Fibroblast of lung (primary cell): ENCODE data around the gene CACNA1A.

Source experiments
- EZH2 ChIP-seq: IDR thresholded peaks from 2 replicates; pipeline ENCODE4 v1.5.1; 2012; ENCODE audit warnings: low read length, control low read depth, mild to moderate bottlenecking; ENCODE audit errors: missing control alignments
- TF ChIP-seq, protein P1 (sequence below), 2 donors: IDR thresholded peaks in 1 of 2; conservative IDR thresholded peaks in 1 of 2; 1 replicate in 1 of 2; 2 replicates in 1 of 2; pipeline ENCODE4 v1.5.1; 2011 to 2012; ENCODE audit warnings: low read length in 2 of 2, control low read depth in 1 of 2, inconsistent platforms in 1 of 2, low read depth in 1 of 2, mild to moderate bottlenecking in 1 of 2

DNA sequence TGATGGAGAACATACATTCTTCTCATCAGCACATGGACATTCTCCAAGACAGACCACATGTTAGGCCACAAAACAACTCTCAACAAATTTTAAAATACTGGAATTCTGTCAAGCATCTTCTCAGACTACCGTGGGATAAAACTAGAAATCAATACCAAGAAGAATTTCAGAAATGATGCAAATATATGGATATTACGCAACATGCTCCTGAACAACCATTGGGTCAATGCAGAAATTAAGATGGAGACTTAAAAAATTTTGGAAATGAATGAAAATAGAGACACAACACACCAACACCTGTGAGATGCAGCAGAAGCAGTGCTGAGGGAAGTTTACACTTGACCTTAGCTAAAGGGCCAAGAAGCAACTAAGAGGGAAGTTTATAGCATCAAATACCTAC is 162.8 kb downstream of the CACNA1A start:
- TF ChIP-seq, protein P1, sequence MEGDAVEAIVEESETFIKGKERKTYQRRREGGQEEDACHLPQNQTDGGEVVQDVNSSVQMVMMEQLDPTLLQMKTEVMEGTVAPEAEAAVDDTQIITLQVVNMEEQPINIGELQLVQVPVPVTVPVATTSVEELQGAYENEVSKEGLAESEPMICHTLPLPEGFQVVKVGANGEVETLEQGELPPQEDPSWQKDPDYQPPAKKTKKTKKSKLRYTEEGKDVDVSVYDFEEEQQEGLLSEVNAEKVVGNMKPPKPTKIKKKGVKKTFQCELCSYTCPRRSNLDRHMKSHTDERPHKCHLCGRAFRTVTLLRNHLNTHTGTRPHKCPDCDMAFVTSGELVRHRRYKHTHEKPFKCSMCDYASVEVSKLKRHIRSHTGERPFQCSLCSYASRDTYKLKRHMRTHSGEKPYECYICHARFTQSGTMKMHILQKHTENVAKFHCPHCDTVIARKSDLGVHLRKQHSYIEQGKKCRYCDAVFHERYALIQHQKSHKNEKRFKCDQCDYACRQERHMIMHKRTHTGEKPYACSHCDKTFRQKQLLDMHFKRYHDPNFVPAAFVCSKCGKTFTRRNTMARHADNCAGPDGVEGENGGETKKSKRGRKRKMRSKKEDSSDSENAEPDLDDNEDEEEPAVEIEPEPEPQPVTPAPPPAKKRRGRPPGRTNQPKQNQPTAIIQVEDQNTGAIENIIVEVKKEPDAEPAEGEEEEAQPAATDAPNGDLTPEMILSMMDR (conservative IDR thresholded peaks at IDR 0.05 in 1 of 2, IDR thresholded peaks at IDR 0.05 in 1 of 2; ENCODE audit: low read depth in 1 of 2, low read length in 2 of 2) = no peak
- TF ChIP-seq EZH2 = no peak
